Fibroblast of gingiva (primary cell): ENCODE measurements around the gene CYB5R3.
"Not testable (repeated sequence)": the region's sequence is repeated elsewhere in the genome, so short reads cannot be mapped to it uniquely, and the experiment has no call there.

Source experiments
- DNase-seq: peaks from one replicate; pipeline ENCODE4 v3.0.0-alpha.2; 2011; ENCODE audit warnings: low read depth

The CYB5R3 gene

GRCh38 chr22:42623301-42623751 is 25.9 kb downstream of the CYB5R3 start:
- DNase-seq = no peak

DNA sequence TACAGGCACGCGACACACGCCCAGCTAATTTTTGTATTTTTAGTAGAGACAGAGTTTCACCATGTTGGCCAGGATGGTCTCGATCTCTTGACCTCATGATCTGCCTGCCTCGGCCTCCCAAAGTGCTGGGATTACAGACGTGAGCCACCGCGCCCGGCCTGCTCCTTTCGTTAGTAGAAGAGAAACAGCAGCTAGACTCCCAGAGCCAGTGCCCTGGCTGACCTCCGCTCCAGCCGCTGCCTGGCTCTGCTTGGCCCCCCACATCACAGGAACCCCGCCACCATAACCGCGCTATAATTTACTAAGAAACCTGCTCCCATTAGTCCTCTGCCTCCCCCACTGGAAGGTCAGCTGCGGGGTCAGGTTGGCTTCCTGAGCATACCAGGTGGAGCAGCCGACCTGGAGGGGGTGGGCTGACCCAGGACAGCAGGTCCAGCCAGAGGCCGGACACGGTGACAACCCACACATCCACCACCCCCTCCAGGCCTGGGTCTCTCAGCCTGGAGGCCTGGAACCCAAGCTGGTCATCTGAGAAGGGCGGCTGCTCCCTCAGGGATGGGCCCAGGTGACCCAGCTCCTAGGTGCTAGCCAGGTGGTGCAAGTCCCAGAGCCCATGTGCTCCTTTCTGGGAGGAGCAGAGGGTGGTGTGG is 27.0 kb downstream of the CYB5R3 start:
- no peak for DNase-seq

DNA sequence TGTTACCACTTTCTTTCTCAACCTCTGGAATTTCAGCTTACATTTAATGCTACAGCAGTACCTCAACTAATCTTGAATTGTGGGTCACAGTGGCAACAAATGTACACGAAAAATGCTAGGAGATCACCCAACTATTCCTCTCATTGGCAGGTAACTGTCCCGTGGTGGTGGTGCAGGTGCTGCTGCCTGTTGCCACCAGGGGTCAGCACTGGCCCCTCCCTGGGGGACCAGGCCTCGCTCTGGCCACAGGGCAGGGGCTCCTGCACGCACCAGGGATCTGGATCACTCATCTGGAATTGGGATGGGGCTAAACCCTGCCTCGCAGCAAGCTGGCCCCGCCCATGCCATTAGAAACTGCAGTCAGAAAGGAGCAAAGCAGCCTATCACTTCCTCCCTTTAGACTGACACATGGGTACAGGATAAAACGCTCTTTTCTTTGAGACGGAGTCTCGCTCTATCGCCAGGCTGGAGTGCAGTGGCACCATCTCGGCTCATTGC is 27.6 kb downstream of the CYB5R3 start:
- peak; percentile 73 for DNase-seq

DNA sequence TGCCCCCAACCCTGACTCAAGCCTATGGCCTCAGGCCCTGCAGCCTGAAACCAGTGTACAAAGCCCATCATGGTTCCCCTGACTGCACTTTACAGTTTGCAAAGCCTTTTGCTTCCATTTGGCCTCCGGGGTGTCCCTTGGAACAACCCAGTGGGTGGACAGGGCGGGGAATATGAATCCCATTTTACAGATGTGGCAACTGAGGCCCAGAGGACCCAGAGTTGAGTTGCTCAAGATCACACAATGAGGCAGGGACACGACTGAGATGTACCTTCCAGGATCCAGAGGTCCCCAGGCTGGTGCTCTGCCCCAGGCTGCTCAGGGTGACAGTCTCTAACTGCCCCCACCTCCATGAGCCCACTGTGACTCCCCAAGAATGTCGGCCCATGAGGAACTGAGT is 29.1 kb downstream of the CYB5R3 start:
- no peak for DNase-seq

DNA sequence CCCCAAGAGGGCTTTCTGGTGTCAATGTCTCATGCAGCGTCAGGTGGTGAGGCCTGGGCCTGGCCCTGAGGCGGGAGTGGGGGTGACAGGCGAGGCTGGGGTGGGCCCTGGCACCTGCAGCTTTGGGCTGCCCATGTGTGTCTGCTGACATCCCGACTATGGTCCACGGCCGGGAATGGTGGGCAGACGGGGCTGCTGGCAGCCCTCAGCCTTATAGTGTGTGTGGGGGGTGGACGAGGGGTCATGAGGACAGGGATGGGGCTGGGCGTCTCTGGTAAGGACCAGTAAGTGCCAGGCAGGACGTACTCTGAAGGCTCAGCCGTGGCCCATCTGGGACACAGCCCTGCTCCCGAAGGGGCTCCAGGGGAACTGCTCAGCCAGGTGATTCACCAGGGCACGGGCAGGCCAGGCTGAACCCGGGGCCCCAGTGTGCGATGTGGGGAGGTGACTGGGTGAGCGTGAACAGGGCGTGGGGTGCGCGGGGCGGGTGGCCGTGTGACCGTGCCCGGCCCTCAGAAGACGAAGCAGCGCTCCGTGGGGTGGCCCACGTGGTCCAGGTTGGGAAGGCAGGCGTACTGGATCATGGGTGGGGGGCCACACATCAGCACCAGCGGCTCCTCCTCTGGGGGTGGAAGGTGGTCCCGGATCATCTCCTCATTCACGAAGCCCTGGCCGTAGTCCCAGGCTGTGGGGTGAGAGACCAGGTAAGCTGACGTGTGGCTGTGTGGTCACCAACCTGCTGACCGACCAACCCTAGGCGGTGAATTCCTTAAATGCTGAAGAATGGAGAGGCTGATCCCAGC is 29.7 kb downstream of the CYB5R3 start:
- DNase-seq = no peak

DNA sequence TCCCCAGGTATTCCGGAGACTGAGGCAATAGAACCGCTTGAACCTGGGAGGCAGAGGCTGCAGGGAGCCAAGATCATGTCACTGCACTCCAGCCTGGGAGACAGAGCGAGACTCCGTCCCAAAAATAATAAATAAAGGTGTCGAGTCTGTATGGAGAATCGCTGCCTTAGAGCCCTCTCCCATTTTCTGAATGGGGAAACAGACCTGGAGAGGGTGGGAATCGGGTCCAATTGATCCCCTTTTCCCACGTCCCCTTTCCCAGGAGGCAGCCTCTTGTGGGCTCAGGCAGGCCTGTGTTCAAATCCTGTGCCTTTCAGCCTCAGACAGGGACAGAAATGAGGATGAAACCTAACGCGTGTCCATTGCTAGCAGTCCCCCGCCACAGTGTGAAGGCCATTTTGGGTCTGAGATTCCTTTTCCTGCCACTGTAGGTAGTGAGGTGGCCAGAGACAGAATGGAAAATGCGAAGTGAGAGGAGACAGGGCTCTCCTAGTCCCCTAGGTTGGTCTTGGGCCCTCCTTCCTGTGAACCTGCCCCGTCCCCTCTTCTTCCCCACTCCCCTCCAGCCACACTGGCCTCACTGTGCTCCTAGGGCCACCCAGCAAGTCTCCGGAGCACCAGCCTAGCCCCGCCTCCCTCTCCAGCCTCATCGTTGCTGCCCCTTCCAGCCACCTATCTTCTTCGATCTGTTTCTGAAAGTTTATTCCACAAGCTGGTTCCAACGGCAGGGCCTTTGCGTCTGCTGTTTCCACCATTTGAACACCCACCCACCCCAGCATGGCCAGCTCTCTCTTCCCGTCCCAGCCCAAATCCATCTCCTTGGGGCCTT is 31.8 kb downstream of the CYB5R3 start:
- no peak for DNase-seq

DNA sequence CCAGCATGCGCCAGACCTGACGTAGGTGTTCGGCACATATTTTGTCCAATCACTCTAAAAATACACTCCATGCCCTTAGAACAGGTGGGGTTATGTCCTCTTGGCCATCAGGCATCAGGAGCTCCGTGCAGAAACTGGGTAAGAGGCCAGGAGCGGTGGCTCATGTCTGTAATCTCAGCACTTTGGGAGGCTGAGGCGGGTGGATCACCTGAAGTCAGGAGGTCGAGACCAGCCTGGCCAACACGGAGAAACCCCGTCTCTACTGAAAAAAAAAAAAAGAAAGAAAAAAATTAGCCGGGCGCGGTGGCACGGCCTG is 33.4 kb downstream of the CYB5R3 start:
- DNase-seq = not testable (repeated sequence)

GRCh38 chr22:42615092-42615859 is 33.9 kb downstream of the CYB5R3 start:
- peak; percentile 99 for DNase-seq

DNA sequence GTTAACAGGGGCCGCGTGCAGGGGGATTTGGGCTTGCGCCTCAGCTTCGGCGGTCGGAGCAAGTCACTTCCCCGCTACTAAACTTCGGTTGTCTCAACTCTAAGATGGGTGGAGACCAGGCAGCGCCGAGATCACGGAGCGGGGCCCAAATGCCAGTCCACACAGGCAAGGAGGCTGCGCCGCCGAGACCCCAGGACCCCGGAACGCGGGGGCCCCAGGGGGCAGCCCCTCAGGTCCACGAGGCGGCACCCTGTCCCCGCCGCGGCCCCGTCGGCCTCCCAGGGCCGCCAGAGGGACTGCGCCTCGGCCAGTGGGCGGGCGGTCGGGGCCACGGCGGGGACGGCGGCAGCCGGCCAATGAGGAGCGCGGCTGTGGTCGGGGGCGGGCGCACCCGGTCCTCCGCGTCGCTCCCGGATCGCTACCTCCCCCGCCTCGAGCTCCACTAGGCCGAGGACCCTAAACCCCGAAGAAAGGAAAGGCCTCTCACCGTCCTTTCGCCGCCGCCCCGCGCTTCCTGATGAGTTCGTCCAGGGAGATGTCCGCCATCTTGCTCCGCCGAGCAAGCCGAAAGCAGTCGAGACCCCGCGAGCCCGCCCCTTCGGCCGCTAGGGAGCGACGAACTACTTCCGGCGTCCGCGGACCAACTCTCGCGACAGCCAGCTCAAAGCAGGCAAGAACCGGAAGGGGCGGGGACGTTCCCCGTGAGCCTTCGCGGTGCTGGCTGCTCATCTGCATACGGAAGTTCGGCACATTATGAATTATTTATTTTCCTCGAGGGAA is 34.7 kb downstream of the CYB5R3 start, which contains the start of gene POLDIP3:
Gene POLDIP3 (minus strand): TSS at position 572 of the 780 bp plus-strand sequence. CDS start 26 bp downstream, at position 546.
- peak; percentile 99 for DNase-seq

GRCh38 chr22:42613872-42614301 is 35.3 kb downstream of the CYB5R3 start:
- no peak for DNase-seq

DNA sequence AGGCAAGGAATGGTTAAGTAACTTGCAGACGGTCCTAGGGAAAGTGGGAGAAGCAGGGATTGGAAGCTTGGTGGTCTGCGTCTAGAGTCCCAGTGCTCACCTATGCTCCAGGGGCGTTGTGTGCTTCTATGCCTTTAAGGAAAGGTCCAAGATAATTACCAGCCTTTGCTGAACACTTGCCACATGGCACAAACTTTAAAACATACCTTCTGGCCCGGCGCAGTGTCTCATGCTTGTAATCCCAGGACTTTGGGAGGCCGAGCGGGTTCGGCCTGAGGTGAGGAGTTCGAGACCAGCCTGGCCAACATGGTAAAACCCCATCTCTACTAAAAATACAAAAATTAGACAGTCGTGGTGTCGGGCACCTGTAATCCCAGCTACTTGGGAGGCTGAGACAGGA is 36.9 kb downstream of the CYB5R3 start:
- DNase-seq = no peak

GRCh38 chr22:42611051-42611450 is 38.1 kb downstream of the CYB5R3 start:
- no peak for DNase-seq

GRCh38 chr22:42610186-42610585 is 39.0 kb downstream of the CYB5R3 start:
- DNase-seq = no peak

DNA sequence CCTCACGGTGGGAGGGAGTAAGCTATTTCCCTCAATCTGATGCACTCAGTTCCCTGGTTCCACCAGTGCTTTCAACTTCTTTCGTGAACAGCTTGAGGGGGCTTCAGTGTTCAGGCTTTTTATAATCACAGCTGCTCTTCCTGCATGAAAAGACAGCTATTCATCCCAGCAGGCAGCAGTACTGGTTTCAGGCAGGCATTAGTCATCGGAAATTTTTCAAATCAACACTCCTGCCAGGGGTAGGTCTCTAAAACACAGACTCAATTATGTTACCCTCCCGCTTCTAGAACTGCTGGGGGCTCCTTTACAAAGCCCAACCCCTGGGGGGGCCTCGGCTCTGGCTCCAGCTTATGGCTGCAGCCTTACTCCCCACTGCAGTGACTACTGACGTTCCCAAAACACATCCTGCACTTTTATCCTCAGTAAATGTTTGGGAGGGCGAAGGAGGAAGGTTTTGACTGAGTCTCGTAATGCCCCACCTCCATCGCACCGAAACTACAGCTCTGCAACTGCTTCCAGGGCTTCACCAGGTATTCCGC is 40.3 kb downstream of the CYB5R3 start:
- no peak for DNase-seq

- no peak for DNase-seq
Measured at GRCh38 chr22:42608136-42608822, 40.9 kb downstream of the CYB5R3 start.

- DNase-seq = not testable (repeated sequence)
Measured at GRCh38 chr22:42607641-42608040, 41.6 kb downstream of the CYB5R3 start.

DNA sequence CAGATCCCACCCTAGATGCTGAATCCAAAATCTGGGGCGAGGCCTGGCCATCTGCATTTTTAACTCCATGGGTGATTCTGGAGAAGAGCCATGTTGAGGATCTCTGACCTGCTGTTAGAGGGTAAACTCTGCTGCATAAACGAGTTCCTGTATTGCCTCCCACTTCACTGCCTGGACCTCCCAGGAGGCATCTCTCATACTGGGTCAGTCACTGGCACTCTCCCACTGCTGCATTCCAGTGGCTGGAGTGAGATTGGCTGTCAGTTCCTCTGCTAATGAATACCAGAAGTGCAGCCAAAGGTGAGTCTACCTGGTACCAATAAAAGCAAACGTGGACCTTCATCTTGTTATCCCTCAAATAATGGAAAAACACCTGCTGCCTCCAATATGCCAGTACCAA is 44.8 kb downstream of the CYB5R3 start:
- no peak for DNase-seq

DNA sequence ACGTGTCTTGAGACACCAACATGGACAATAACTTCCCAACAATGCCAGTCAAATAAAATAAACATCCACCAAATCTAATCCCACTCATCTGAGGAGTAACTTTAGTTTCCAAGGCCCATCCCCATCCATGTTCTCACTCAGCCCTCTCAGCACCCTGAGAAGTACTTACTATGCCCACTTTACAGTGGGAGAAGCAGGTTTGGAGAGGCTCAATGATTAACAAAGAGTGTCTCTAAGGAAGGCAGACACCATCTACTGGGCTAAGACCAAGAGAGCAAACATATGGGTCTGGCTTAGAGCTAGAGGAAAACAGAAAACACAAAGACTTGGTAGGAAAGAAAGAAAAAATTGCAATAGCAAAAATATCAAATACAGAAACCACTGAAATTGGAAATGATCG is 45.8 kb downstream of the CYB5R3 start:
- DNase-seq = no peak

- DNase-seq = no peak
Measured at GRCh38 chr22:42602470-42602869, 46.7 kb downstream of the CYB5R3 start.

DNA sequence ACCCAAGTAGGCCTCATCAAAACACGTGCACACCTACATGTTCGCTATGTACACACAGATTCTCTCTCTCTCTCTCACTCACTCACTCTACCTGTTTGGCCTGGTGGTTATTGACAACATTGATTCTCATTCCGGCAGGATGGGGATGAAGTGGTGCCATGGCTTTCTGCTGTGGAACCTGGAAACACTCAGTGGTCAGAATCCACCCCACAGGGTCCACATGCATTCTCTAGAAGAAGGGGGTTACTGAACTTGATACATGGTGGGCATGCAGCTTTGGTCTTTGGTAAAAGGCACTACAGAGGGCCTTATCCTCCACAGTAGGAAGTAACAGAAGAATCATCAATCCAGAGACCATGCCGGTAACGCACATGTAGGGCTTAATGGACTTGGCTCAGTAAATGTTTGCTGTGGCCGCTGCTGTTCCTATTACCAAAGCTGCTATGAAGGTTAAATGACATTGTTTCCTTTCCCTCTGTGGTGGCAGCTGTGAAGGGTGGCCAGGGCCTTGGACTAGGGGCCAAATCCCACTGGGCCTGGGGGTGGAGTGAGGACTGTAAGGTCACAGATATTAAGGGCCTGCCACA is 47.2 kb downstream of the CYB5R3 start:
- DNase-seq = no peak
